H1 (cell line): ENCODE data around the gene MPP3. TPM values are rescaled to one million over a fixed set of nuclear protein-coding genes. Genes with fewer than 3 reads are reported as not detected.

ENCODE experiments used
- EGR1 ChIP-seq: IDR thresholded peaks from 2 replicates; pipeline ENCODE4 v1.6.1; 2011; ENCODE audit warnings: low read depth, low read length, borderline replicate concordance
- EZH2 ChIP-seq: fragments of 200-600 bp; sonication (generic); IDR thresholded peaks from 2 replicates; pipeline ENCODE4 v1.7.1; 2012; ENCODE audit warnings: low read depth, mild to moderate bottlenecking, moderate library complexity, low read length, inconsistent platforms; ENCODE audit not compliant: severe bottlenecking
- RBBP5 ChIP-seq: IDR thresholded peaks from 2 replicates; pipeline ENCODE4 v1.7.1; 2012; ENCODE audit warnings: low read depth, mild to moderate bottlenecking, inconsistent platforms, low read length, moderate library complexity, borderline replicate concordance
- SP1 ChIP-seq: IDR thresholded peaks from 2 replicates; pipeline ENCODE4 v1.6.1; 2011; ENCODE audit warnings: low read depth, low read length
- SUZ12 ChIP-seq: fragments of 200-600 bp; sonication (generic); IDR thresholded peaks from 2 replicates; pipeline ENCODE4 v1.6.1; 2012; ENCODE audit warnings: mild to moderate bottlenecking, inconsistent platforms, low read length, moderate library complexity, mixed read lengths
- TAF1 ChIP-seq: IDR thresholded peaks from 2 replicates; pipeline ENCODE4 v1.6.1; 2011; ENCODE audit warnings: mild to moderate bottlenecking, low read depth, low read length
- TAF7 ChIP-seq: optimal IDR thresholded peaks from 2 replicates; pipeline ENCODE3; 2011; ENCODE audit warnings: low read depth, mild to moderate bottlenecking, inconsistent platforms, low read length, moderate library complexity, borderline replicate concordance
- polyA plus RNA-seq, 7 experiments: library from polyadenylated mRNA; depleted of rRNA in 3 of 7; stranded (reverse) in 5 of 7; unstranded in 2 of 7; fragments of >200 nt in 5 of 7; fragments of 200-250 nt in 2 of 7; gene quantifications; 1 replicate in 5 of 7; 2 replicates in 1 of 7; 4 replicates in 1 of 7; pipeline versions ENCODE4 v1.2.1 to v1.2.3, GENCODE V29; 2011 to 2013; ENCODE audit warnings: missing spikeins in 2 of 7, mixed read lengths in 2 of 7
- total RNA-seq: library from RNA; stranded (reverse); fragmentation: NEBNext Ultra II Directional; extraction: Animal tissue kit (Norgen Biotek cat#: 25700); gene quantifications from 2 replicates; pipeline ENCODE4 v1.2.1, GENCODE V29; 2021

Gene MPP3
- total and polyA plus RNA-seq, 2 of the 8 experiments (the other 6 are each of a cell fraction or from before 2014, with no cell fraction given), result 3.1 to 6.1 TPM

DNA sequence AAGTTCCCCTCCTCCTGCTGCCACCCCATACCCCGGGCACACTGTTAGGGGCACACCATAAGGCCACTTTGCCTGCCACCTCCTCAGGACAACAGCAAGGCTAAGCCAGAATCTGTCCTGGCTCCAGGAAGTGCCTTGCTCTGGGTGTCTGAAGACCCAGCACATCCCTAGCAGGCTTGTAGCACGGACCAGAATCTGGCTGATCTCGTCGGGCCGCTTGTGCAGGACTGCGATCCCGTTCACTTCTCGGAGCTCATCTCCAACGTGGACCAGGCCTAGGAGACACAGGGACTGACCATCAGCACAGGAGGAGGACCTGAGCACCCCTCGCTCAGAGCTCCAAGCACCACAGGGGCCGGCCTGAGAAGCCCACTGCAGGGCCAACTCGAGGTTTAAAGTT lies 7.4 kb downstream of the MPP3 start (continued):
- TF ChIP-seq EGR1, result no peak
- no peak for TF ChIP-seq EZH2
- no peak for TF ChIP-seq SP1
- no peak for TF ChIP-seq TAF7
- TF ChIP-seq TAF1, result no peak
- TF ChIP-seq SUZ12, result no peak
- no peak for TF ChIP-seq RBBP5
